CD4-positive, alpha-beta T cell (primary cell): ENCODE results near the gene ABLIM2. TPM values are rescaled to one million over a fixed set of nuclear protein-coding genes. Genes with fewer than 3 reads are reported as not detected.

Source experiments
- ATAC-seq: fragments of 200-7000 bp; cut with Tn5 transposase; one replicate; pipeline ENCODE4 v1.10.0; 2022; ENCODE audit warnings: mild to moderate bottlenecking; ENCODE audit not compliant: poor library complexity
- CTCF ChIA-PET: fragments of 350-600 bp; sonication (Branson Sonifier 250); formaldehyde crosslinking; loops from one replicate; lab custom pipeline; 2021; ENCODE audit warnings: antibody characterized with exemption, inconsistent platforms; lab: Charles Lee
- POLR2A ChIA-PET: fragments of 350-600 bp; sonication (Branson Sonifier 250); formaldehyde crosslinking; loops from one replicate; lab custom pipeline; 2021; ENCODE audit warnings: antibody characterized with exemption, inconsistent platforms; lab: Charles Lee
- DNase-seq, 14 experiments: peaks; one replicate each; pipeline ENCODE4 v3.0.0-alpha.2; 2013 to 2020; ENCODE audit warnings: mixed read lengths in 2 of 14
- H3K27ac ChIP-seq, 2 donors: one replicate each; pipeline versions ENCODE4 v1.5.1 to v1.7.0; 2013; ENCODE audit warnings: low read length in 2 of 2, low read depth in 1 of 2, mild to moderate bottlenecking in 1 of 2
- H3K27me3 ChIP-seq, 2 experiments: 1 replicate in 1 of 2; 2 replicates in 1 of 2; pipeline versions ENCODE4 v1.6.1 to v1.7.0; 2013; ENCODE audit warnings: low read length in 2 of 2, control low read depth in 1 of 2, mild to moderate bottlenecking in 1 of 2, moderate library complexity in 1 of 2; ENCODE audit not compliant: insufficient read depth in 2 of 2, control insufficient read depth in 1 of 2
- H3K36me3 ChIP-seq: one replicate; pipeline ENCODE4 v1.6.1; 2013; ENCODE audit warnings: low read length, control low read depth; ENCODE audit not compliant: insufficient read depth
- H3K4me1 ChIP-seq: one replicate; pipeline ENCODE4 v1.6.1; 2013; ENCODE audit warnings: low read length, control low read depth; ENCODE audit not compliant: insufficient read depth
- H3K4me3 ChIP-seq: one replicate; pipeline ENCODE4 v1.5.1; 2013; ENCODE audit warnings: mild to moderate bottlenecking, low read length, moderate library complexity
- H3K9me3 ChIP-seq, 2 experiments: 1 replicate in 1 of 2; 2 replicates in 1 of 2; pipeline versions ENCODE4 v1.6.1 to v1.7.0; 2013; ENCODE audit warnings: low read length in 2 of 2, mild to moderate bottlenecking in 2 of 2, control low read depth in 1 of 2, moderate library complexity in 1 of 2; ENCODE audit not compliant: control insufficient read depth in 1 of 2, insufficient read depth in 1 of 2
- H3K27ac Mint-ChIP-seq: one replicate; pipeline ENCODE4 v1.8.0; 2020; ENCODE audit warnings: mixed read lengths
- H3K27me3 Mint-ChIP-seq: one replicate; pipeline ENCODE4 v1.8.0; 2021; ENCODE audit warnings: mixed read lengths
- H3K36me3 Mint-ChIP-seq: one replicate; pipeline ENCODE4 v1.8.0; 2021; ENCODE audit warnings: low read depth, mixed read lengths
- H3K4me1 Mint-ChIP-seq: one replicate; pipeline ENCODE4 v1.8.0; 2021; ENCODE audit warnings: low read depth, mixed read lengths
- H3K4me3 Mint-ChIP-seq: one replicate; pipeline ENCODE4 v1.8.0; 2020; ENCODE audit warnings: mild to moderate bottlenecking, mixed read lengths
- H3K9me3 Mint-ChIP-seq: one replicate; pipeline ENCODE4 v1.8.0; 2020; ENCODE audit warnings: mixed read lengths
- intact Hi-C, 2 experiments: fragments of 100-400 bp; cut with DNase I in 1 of 2; cut with micrococcal nuclease in 1 of 2; formaldehyde crosslinking; loops; one replicate each; pipeline versions ENCODE4 v1.15.1 to v1.9.0; 2023 to 2025; cut with DNase I, micrococcal nuclease
- total RNA-seq, 174 experiments: library from RNA in 2 of 174; stranded (reverse) in 2 of 174; gene quantifications; one replicate each; pipeline ENCODE4 v1.2.3 and lab custom pipeline; 2021 to 2026
- TF ChIP-seq, protein P1 (sequence below): fragments of 200-600 bp; IDR thresholded peaks from one replicate; pipeline ENCODE4 v1.8.0; 2022; ENCODE audit warnings: antibody characterized with exemption, mild to moderate bottlenecking

ABLIM2 gene
- total RNA-seq, 2 experiments from 2014 or later = 2.5 to 2.7 TPM

DNA sequence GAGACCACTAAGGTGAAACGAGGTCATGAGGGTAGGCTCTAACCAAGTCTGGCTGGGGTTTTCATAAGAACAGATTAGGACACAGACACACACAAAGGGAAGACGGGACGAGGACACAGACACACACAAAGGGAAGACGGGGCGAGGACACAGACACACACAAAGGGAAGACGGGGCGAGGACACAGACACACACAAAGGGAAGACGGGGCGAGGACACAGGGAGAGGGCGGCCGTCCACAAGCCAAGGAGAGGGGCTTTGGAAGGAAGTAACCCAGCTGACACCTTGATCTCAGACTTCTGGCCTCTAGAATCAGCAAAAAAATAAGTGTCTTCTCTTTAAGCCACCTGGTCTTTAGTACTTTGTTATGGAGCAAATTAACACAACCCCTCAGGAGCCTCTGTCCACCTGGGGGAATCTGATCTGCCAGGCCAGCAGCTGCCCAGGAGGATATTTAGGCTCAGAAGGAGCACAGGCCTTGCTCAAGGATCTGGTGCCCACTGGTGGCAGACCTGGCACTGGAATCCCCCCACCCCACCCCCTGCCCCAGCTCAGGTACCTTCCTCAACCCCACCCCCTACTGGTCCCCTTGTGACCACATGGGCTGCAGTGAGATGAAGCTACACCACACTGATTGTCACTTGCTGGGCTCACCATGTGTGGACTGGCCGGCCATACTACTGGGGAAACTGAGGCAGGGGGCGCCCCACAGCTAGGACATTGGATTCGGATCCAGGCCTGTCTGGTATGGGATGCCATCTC is 2.8 kb downstream of the ABLIM2 start:
- H3K9me3 Mint-ChIP-seq = no peaks in the 10 kb centered on the region
- H3K4me3 Mint-ChIP-seq = peak overlapping the region; percentile 50
- POLR2A ChIA-PET = no interaction called here
- Histone ChIP-seq H3K4me3 (no peak overlapping the region), H3K36me3 (no peaks in the 10 kb centered on the region), H3K9me3 (peaks cover 0 to 6% of the 10 kb centered on the region in 2 experiments), H3K27ac (no peak overlapping the region), H3K27me3 (peaks cover 0 to 7% of the 10 kb centered on the region in 2 experiments), H3K4me1 (peaks cover 28% of the 10 kb centered on the region)
- peaks cover 5% of the 10 kb centered on the region for H3K36me3 Mint-ChIP-seq
- no peak overlapping the region for H3K27ac Mint-ChIP-seq
- ATAC-seq (no peak), DNase-seq (peak in 2 of 14 experiments; percentile 16 to 33)
- TF ChIP-seq, protein P1, sequence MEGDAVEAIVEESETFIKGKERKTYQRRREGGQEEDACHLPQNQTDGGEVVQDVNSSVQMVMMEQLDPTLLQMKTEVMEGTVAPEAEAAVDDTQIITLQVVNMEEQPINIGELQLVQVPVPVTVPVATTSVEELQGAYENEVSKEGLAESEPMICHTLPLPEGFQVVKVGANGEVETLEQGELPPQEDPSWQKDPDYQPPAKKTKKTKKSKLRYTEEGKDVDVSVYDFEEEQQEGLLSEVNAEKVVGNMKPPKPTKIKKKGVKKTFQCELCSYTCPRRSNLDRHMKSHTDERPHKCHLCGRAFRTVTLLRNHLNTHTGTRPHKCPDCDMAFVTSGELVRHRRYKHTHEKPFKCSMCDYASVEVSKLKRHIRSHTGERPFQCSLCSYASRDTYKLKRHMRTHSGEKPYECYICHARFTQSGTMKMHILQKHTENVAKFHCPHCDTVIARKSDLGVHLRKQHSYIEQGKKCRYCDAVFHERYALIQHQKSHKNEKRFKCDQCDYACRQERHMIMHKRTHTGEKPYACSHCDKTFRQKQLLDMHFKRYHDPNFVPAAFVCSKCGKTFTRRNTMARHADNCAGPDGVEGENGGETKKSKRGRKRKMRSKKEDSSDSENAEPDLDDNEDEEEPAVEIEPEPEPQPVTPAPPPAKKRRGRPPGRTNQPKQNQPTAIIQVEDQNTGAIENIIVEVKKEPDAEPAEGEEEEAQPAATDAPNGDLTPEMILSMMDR = no peak
- H3K27me3 Mint-ChIP-seq = no peaks in the 10 kb centered on the region
- intact Hi-C loops = loop anchor here in 1 of 2 experiments (5.0 kb wide), 3 partner anchors 219 to 1884 kb away; partner anchors contain the start of gene AFAP1
- H3K4me1 Mint-ChIP-seq = peaks cover 18% of the 10 kb centered on the region
- CTCF ChIA-PET = no interaction called here

DNA sequence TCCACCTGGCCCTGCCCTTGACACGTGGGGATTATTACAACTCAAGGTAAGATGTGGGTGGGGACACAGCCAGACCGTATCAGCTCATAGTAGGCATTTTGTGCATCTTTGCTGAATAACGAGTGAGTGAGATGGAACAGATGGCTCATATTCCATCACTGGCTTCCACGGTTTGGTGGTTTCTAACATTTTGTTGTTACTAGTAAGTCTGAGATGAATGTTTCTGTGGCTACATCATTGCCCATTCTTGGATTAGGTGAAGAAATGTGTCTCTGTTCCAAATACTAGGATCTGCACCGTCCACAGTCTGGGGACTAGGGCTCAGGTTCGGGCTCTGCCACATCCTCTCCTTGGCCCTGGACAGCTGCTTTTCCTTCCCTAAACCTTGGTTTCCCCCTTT is 3.6 kb downstream of the ABLIM2 start:
- CTCF ChIA-PET = no interaction called here
- peaks cover 24% of the 10 kb centered on the region for H3K4me1 ChIP-seq
- no peak overlapping the region for H3K4me3 ChIP-seq
- H3K9me3 ChIP-seq = peaks cover 0 to 6% of the 10 kb centered on the region in 2 experiments
- ATAC-seq = no peak
- Mint-ChIP-seq H3K4me1 (peaks cover 18% of the 10 kb centered on the region), H3K9me3 (no peaks in the 10 kb centered on the region), H3K27me3 (no peaks in the 10 kb centered on the region), H3K36me3 (peaks cover 5% of the 10 kb centered on the region), H3K4me3 (no peak overlapping the region), H3K27ac (no peak overlapping the region)
- DNase-seq = no peak
- POLR2A ChIA-PET = no interaction called here
- H3K27ac ChIP-seq = no peak overlapping the region
- intact Hi-C loops = loop anchor here in 1 of 2 experiments (5.0 kb wide), 3 partner anchors 218 to 1883 kb away; partner anchors contain the start of gene AFAP1
- TF ChIP-seq, protein P1 = no peak
- peaks cover 0 to 7% of the 10 kb centered on the region in 2 experiments for H3K27me3 ChIP-seq
- no peaks in the 10 kb centered on the region for H3K36me3 ChIP-seq

- TF ChIP-seq, protein P1 = no peak
- H3K9me3 ChIP-seq = peaks cover 0 to 6% of the 10 kb centered on the region in 2 experiments
- H3K4me1 Mint-ChIP-seq = peaks cover 5% of the 10 kb centered on the region
- H3K4me3 ChIP-seq = no peak overlapping the region
- ATAC-seq (no peak), DNase-seq (no peak)
- H3K36me3 ChIP-seq = no peaks in the 10 kb centered on the region
- H3K4me1 ChIP-seq = peaks cover 12% of the 10 kb centered on the region
- peaks cover 0 to 7% of the 10 kb centered on the region in 2 experiments for H3K27me3 ChIP-seq
- ChIA-PET POLR2A (no interaction called here), CTCF (no interaction called here)
- H3K27me3 Mint-ChIP-seq = no peaks in the 10 kb centered on the region
- H3K27ac ChIP-seq = no peak overlapping the region
- no peak overlapping the region for H3K4me3 Mint-ChIP-seq
- H3K36me3 Mint-ChIP-seq = no peaks in the 10 kb centered on the region
- no peak overlapping the region for H3K27ac Mint-ChIP-seq
- intact Hi-C loops = no loop called here
- H3K9me3 Mint-ChIP-seq = no peaks in the 10 kb centered on the region
Observed at GRCh38 chr4:8153441-8153840, 5.2 kb downstream of the ABLIM2 start.
